Astrocyte of the cerebellum (primary cell): ENCODE results near the gene TASOR.

Experiments used
- DNase-seq: peaks from one replicate; pipeline ENCODE4 v3.0.0-alpha.2; 2011; ENCODE audit warnings: low read depth
- H3K4me3 ChIP-seq: 2 replicates; pipeline ENCODE4 v1.5.1; 2011; ENCODE audit warnings: mild to moderate bottlenecking, low read depth, low read length, moderate library complexity
- in situ Hi-C: cut with HindIII; loops from 2 replicates; pipeline ENCODE4 v1.10.0; 2017; ENCODE audit warnings: low sequenced_read_pairs
- TF ChIP-seq, protein P1 (sequence below): IDR thresholded peaks from 2 replicates; pipeline ENCODE4 v1.5.1; 2012; ENCODE audit warnings: low read length, low read depth, moderate library complexity, mild to moderate bottlenecking; ENCODE audit errors: missing control alignments

TASOR gene

DNA sequence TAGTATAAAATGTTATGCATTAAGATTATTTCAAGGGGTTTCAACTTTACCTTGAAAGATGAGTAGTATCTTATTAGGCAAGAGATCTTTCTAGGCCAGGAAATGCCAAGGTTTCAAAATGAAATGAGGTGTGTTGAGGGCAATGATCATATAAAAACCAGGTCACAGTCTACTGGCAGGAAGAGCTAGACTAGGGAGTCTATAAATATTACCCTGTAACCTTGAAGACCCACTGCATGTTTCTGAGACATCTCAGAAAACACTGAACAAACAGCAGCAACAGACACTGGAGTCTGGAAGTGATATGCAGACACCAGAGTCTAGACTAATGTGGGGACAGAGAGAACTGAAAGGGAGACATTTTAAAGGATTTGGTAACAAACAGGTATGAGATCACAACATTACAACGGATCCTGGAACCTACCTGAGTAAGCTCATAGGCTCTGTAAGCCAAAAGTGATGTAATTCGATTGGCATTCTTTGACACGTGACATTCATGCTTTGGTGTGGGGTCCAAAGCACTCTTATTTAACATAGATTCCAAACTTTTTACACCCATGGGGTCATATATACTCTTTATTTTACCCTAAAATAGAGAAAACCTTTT, 15.0 kb downstream of the TASOR start:
- DNase-seq, result no peak
- TF ChIP-seq, protein P1, sequence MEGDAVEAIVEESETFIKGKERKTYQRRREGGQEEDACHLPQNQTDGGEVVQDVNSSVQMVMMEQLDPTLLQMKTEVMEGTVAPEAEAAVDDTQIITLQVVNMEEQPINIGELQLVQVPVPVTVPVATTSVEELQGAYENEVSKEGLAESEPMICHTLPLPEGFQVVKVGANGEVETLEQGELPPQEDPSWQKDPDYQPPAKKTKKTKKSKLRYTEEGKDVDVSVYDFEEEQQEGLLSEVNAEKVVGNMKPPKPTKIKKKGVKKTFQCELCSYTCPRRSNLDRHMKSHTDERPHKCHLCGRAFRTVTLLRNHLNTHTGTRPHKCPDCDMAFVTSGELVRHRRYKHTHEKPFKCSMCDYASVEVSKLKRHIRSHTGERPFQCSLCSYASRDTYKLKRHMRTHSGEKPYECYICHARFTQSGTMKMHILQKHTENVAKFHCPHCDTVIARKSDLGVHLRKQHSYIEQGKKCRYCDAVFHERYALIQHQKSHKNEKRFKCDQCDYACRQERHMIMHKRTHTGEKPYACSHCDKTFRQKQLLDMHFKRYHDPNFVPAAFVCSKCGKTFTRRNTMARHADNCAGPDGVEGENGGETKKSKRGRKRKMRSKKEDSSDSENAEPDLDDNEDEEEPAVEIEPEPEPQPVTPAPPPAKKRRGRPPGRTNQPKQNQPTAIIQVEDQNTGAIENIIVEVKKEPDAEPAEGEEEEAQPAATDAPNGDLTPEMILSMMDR, result no peak

DNA sequence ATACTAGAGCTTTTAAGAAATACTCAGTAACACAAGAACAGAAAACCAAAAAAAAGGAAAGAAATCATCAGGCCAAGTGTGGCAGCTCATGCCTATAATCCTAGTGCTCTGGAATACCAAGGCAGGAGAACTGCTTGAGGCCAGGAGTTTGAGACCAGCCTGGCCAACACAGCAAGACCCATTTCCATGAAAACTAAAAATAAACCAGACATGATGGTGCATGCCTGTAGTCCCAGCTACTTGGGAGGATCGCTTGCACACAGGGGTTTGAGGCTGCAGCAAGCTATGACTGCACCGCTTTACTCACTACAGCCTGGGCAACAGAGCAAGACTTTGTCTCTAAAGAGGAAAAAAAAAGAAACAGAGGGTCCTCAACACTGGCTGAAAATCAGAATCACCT, 18.2 kb downstream of the TASOR start:
- in situ Hi-C loops, result no loop called here
- TF ChIP-seq, protein P1, result no peak
- no peak overlapping the region for H3K4me3 ChIP-seq
- no peak for DNase-seq

More for the DNA sequence above, 15.0 kb downstream of the TASOR start:
- in situ Hi-C loops, result no loop called here
- H3K4me3 ChIP-seq, result no peak overlapping the region

DNA sequence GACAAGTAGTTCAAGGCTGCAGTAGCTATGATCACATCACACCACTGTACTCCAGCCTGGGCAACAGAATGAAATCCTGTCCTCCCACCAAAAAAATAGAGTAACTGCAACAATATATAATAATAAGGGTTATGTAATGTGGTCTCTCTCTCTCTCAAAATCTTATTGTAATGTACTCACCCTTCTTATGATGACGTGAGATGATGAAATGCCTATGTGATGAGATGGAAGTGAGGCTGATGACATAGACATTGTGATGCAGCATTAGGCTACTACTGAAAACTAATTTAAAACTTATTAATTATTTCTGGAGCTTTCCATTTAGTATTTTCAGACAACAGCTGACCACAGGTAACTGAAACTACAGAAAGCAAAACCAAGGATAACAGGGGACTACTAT, 27.4 kb downstream of the TASOR start:
- H3K4me3 ChIP-seq, result no peak overlapping the region
- in situ Hi-C loops, result no loop called here
- TF ChIP-seq, protein P1, result no peak
- DNase-seq, result no peak

DNA sequence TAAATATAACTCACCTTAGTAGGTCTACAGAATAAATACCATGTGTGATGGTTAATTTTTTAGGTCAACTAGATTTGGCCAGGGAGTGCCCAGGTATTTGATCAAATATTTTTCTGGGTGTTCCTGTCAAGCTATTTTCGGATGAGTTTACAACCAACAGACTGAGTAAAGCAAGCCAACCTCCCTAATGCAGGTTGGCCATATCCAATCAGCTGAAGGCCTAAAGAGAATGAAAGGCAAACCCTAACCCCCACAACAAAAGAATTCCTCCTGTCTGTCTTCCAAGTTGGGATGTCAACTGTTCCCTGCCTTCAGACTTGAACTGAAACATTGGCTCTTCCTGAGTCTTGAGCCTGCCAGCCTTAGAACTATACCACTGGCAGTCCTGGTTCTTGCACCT, 28.6 kb downstream of the TASOR start:
- no peak overlapping the region for H3K4me3 ChIP-seq
- in situ Hi-C loops, result no loop called here
- no peak for DNase-seq
- TF ChIP-seq, protein P1, result no peak

DNA sequence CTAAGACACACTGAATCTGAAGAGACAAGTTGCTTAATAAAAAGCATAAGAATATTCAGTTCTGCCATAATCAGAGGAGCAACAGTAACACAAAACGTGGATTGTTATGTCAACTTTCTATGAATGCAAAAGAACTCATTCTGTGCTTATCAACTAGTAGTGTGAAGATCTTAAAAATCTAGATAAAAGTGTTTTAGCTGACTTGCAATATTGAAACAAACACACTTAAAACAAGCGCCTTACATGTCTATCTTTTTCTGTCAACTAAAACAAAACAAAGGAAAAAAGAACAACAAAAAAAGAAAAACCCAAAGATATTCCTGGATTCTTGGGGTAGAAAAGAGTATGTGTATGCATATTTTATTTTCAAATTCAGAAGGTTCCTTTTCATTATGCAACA, 37.7 kb downstream of the TASOR start:
- DNase-seq, result no peak
- H3K4me3 ChIP-seq, result no peak overlapping the region
- in situ Hi-C loops, result no loop called here
- TF ChIP-seq, protein P1, result no peak

DNA sequence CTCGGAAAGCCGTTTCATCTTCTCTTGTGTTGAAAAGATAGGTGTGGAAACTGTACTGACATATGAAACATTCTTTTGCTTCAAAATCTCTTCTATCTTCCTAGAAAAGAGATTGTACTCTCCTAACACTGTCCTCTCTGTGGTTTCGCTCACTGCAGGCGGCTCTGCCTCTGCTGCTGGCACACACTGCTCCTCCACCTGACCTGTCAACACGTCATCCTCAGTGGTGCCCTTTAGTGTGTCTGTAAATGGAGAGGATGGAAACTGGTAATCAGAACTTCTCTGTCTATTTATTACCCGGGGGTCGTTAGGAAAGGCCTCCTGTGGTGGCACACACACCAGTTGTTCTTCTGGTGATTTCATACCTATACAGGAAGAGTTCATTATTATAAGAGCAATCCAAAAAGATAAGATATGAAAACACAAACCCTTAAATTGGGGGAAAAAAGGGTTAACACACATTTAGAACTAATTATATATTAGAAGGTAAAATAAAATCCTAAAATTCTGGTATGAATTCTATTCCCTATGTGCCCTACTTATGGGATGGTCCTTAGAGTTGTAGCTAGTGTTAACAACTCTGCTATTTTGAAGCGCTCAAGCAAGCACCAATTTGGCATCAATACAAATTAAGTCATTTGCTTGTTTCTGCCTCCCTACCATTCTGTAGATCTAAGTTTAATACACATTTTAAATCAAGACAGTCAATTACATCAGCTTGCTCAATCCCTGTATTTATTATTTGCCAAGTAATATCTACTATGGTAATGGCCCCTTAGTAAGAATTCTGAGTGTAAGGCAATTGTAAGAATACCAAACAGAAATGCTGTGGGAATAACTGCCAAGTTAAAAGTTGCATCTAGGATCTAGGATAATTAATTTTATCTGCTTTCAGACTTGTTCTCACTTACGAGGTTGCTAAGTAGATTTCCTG, 49.2 kb downstream of the TASOR start:
- TF ChIP-seq, protein P1, result no peak
- H3K4me3 ChIP-seq, result no peak overlapping the region
- in situ Hi-C loops, result no loop called here
- DNase-seq, result no peak
